ENCODE measurements around the gene FFAR2. TPM values are rescaled to one million over a fixed set of nuclear protein-coding genes. Genes with fewer than 3 reads are reported as not detected.

Gene FFAR2
- total and polyA plus RNA-seq, 9 of the 15 experiments (the other 6 are each of a cell fraction or from before 2014, with no cell fraction given): not detected

DNA sequence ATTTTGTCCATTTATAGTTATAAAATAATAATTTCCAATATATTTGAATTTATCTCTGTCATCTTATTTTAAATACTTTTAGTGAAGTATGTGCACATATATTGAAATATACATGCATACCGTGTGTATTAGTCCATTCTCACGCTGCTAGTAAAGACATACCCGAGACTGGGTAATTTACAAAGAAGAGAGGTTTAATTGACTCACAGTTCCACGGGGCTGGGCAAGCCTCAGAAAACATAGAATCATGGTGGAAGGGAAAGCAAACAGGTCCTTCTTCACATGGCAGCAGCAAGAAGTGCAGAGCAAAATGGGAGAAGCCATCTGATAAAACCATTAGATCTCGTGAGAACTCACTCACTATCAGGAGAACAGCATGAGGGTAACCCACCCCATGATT, 37.6 kb upstream of the FFAR2 start (continued):
- TF ChIP-seq, protein P1, sequence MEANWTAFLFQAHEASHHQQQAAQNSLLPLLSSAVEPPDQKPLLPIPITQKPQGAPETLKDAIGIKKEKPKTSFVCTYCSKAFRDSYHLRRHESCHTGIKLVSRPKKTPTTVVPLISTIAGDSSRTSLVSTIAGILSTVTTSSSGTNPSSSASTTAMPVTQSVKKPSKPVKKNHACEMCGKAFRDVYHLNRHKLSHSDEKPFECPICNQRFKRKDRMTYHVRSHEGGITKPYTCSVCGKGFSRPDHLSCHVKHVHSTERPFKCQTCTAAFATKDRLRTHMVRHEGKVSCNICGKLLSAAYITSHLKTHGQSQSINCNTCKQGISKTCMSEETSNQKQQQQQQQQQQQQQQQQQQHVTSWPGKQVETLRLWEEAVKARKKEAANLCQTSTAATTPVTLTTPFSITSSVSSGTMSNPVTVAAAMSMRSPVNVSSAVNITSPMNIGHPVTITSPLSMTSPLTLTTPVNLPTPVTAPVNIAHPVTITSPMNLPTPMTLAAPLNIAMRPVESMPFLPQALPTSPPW (CRISPR knock-in tag; IDR thresholded peaks at IDR 0.05): no peak
- TF ChIP-seq, protein P2, sequence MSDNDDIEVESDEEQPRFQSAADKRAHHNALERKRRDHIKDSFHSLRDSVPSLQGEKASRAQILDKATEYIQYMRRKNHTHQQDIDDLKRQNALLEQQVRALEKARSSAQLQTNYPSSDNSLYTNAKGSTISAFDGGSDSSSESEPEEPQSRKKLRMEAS (CRISPR knock-in tag; IDR thresholded peaks at IDR 0.05): no peak
- TF ChIP-seq, protein P3, sequence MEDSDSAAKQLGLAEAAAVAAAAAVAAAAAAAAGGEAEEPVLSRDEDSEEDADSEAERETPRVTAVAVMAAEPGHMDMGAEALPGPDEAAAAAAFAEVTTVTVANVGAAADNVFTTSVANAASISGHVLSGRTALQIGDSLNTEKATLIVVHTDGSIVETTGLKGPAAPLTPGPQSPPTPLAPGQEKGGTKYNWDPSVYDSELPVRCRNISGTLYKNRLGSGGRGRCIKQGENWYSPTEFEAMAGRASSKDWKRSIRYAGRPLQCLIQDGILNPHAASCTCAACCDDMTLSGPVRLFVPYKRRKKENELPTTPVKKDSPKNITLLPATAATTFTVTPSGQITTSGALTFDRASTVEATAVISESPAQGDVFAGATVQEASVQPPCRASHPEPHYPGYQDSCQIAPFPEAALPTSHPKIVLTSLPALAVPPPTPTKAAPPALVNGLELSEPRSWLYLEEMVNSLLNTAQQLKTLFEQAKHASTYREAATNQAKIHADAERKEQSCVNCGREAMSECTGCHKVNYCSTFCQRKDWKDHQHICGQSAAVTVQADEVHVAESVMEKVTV (CRISPR knock-in tag; IDR thresholded peaks at IDR 0.05): no peak
- TF ChIP-seq, protein P4, sequence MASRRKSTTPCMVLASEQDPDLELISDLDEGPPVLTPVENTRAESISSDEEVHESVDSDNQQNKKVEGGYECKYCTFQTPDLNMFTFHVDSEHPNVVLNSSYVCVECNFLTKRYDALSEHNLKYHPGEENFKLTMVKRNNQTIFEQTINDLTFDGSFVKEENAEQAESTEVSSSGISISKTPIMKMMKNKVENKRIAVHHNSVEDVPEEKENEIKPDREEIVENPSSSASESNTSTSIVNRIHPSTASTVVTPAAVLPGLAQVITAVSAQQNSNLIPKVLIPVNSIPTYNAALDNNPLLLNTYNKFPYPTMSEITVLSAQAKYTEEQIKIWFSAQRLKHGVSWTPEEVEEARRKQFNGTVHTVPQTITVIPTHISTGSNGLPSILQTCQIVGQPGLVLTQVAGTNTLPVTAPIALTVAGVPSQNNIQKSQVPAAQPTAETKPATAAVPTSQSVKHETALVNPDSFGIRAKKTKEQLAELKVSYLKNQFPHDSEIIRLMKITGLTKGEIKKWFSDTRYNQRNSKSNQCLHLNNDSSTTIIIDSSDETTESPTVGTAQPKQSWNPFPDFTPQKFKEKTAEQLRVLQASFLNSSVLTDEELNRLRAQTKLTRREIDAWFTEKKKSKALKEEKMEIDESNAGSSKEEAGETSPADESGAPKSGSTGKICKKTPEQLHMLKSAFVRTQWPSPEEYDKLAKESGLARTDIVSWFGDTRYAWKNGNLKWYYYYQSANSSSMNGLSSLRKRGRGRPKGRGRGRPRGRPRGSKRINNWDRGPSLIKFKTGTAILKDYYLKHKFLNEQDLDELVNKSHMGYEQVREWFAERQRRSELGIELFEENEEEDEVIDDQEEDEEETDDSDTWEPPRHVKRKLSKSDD (conservative IDR thresholded peaks at IDR 0.05; ENCODE audit: low read length): no peak
